22Rv1 (cell line): ENCODE measurements around the gene HECW1.

Experiments used
- H3K27ac ChIP-seq: fragments of 450-650 bp; 2 replicates; pipeline ENCODE4 v1.5.1; 2017
- ZFX ChIP-seq: fragments of 450-650 bp; IDR thresholded peaks from 2 replicates; pipeline ENCODE4 v1.6.1; 2017; ENCODE audit warnings: antibody characterized with exemption, borderline replicate concordance
- TF ChIP-seq, protein P1 (sequence below): fragments of 450-650 bp; IDR thresholded peaks from 2 replicates; pipeline ENCODE4 v1.5.1; 2017; ENCODE audit warnings: mild to moderate bottlenecking

HECW1 gene

DNA sequence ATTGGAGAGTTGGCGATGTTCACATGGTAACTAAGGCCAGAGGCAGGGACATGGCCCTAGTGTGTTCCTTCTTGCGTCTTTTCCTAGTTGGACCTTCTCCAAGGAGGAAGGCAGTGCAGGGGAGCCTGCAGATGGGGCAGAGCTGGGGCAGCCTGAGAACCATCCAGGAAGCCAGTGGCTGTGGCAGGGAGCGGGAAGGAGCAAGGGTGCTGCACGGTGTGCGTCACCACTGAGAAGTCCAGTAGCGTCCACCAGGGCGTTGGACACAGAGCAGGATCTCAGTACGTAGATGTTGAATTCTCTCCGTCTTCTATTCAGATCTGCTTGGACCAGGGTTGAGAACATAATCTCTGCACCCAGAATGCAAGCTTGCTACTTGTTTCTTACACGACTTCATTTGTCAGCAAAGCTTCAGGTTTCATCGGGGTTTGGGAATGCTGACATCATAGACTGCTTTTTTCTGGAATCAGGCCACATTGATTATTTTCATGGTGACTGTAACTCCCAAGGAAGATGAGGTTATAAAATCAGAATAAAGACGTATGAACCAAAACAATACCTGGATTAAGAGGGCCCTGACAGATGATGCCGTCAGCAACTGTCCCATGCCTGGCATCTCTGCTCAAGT, 130.3 kb downstream of the HECW1 start:
- peak overlapping the region; percentile 90 for H3K27ac ChIP-seq
- TF ChIP-seq, protein P1, sequence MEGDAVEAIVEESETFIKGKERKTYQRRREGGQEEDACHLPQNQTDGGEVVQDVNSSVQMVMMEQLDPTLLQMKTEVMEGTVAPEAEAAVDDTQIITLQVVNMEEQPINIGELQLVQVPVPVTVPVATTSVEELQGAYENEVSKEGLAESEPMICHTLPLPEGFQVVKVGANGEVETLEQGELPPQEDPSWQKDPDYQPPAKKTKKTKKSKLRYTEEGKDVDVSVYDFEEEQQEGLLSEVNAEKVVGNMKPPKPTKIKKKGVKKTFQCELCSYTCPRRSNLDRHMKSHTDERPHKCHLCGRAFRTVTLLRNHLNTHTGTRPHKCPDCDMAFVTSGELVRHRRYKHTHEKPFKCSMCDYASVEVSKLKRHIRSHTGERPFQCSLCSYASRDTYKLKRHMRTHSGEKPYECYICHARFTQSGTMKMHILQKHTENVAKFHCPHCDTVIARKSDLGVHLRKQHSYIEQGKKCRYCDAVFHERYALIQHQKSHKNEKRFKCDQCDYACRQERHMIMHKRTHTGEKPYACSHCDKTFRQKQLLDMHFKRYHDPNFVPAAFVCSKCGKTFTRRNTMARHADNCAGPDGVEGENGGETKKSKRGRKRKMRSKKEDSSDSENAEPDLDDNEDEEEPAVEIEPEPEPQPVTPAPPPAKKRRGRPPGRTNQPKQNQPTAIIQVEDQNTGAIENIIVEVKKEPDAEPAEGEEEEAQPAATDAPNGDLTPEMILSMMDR = no peak
- TF ChIP-seq ZFX = no peak

DNA sequence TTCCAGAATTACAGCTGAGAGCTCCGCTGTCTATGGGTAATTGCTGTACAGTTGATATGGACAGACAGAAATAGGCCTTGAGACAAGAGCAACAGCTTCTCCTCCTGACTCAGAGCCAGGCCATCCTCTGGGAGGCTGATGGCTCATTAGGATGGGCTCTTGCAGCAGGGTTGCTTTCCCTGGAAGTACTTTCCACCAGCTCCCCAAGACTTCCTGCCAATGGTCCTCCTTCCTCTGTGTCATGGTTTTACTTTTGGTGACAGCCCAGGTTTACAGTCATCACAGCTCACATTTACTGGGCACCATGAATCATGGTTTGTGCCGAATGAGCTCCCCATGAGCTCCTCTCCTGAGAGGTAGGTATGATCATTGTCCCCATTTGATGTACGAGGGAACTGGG, 131.8 kb downstream of the HECW1 start:
- TF ChIP-seq, protein P1 = no peak
- TF ChIP-seq ZFX = no peak
- no peak overlapping the region for H3K27ac ChIP-seq

DNA sequence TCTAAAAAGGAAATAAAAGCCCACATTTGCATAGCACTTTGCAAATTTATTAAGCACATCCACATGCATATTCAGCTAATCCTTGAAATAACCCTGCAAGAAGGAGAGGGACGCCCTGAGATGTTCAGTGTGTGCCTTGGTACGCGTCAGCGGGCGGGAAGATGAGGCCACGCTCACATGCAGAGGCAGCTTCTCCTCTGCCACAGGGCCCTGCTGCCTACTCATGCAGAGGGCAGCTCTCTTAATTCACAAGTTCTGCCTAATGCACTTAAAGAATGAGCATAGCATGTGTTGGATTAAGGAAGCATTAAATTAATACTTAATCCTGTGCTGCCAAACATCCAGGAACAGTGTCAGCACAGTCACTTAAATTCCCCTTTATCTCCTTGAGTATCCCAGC, 132.3 kb downstream of the HECW1 start:
- H3K27ac ChIP-seq = no peak overlapping the region
- TF ChIP-seq, protein P1 = no peak
- no peak for TF ChIP-seq ZFX

DNA sequence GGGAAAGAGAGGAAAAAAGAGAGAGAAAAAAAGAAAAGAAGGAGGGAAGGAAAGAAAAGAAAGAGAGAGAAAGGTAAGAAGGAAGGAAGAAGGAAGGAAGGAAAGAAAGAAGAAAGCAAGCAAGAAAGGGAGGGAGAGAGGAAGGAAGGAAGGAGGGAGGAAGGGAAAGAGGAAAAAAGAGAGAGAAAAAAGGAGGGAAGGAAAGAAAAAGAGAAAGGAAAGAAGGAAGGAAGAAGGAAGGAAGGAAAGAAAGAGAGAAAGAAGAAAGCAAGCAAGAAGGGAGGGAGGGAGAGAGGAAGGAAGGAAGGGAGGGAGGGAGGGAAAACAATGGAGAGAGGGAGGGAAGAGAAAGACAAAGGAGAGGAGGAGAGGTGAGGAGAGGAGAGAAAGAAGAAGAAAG, 135.3 kb downstream of the HECW1 start:
- H3K27ac ChIP-seq = no peak overlapping the region
- TF ChIP-seq ZFX = no peak
- TF ChIP-seq, protein P1 = no peak

DNA sequence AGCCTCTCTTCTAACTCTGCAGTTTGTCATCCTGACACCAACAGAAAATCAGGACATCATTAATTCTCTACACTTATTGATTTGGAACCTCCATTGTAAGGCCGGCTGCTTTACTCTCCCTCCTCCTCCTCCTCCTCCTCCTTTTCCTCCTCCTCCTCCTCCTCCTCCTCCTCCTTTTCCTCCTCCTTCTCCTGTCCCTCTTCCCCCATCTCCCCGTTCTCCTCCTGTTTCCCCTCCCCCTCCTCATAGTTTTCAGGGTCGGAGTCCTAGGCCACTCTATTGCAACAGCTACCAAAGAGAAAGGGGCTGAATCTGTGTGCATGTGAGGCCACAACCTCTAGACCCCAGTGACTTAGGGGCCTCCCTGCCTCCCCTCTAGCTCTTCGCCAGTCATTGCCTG, 136.1 kb downstream of the HECW1 start:
- no peak for TF ChIP-seq ZFX
- TF ChIP-seq, protein P1 = no peak
- no peak overlapping the region for H3K27ac ChIP-seq

DNA sequence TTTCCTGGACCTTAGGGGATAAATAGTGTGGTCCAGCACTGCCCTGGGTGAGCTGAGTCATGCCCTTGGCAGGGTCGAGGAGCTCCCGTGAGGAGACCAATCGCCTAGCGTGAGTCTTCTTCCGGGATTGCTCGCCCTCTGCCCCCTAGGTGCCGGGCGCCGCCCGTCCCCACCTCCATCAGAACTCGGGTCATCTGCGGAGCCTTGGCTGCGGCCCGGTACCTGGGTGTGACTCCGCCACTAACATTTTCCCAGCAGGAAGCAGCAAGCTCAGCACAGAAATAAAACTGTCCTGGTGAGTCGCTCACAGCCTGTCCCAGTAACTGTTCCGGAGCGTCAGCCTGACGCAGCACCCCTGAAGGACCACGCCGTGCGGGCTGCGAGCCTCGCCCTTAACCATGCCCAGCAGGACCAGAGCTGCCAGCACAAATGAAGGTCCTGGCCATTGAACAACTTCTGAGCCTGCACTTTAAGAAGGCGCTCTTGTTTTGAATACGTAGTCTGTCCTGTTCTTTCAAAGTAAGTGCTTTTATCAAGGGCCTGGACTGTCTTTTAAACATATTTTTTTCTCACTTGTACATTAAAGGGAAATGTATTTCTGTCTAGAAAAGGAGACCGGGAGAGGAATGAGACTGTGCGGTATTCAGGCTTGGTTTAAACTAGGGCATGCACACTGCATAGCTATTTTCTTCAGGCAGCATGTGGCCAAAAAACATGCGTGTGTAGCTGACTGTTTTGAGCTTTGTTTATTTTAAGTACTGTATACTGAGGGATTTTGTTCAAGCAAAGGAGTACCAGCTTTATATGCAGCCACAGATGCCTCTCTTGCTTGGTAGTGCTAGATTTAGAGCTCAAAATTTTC, 136.7 kb downstream of the HECW1 start:
- H3K27ac ChIP-seq = no peak overlapping the region
- TF ChIP-seq, protein P1 = no peak
- TF ChIP-seq ZFX = no peak

DNA sequence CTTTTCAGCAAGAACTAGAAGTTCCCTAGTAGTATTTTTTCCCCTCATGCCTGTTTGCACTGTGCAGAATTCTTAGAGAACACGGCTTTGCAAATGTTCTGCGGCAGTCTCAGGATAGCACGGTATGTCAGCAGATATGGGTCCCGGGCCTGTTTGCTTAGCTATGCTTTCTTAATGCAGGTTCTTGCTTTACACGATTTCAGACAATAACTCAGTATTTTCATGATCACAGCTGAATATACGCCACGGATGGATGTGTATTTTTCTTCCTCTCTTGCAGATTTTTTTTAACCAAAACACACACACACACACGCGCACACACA, 137.3 kb downstream of the HECW1 start:
- no peak overlapping the region for H3K27ac ChIP-seq
- TF ChIP-seq ZFX = no peak
- TF ChIP-seq, protein P1 = no peak
